Lung (tissue), 12 donors: ENCODE data around the gene PPIG. TPM values are rescaled to one million over a fixed set of nuclear protein-coding genes. Genes with fewer than 3 reads are reported as not detected.
"Not testable (repeated sequence)": the region's sequence is repeated elsewhere in the genome, so short reads cannot be mapped to it uniquely, and the experiment has no call there.

Experiments
- ATAC-seq: fragments of 200-7000 bp; cut with Tn5 transposase; one replicate; pipeline ENCODE4 v1.9.1; 2020; ENCODE audit warnings: moderate number of reproducible peaks; ENCODE audit not compliant: insufficient read depth, low FRiP score
- DNase-seq, 3 donors: peaks; one replicate each; pipeline ENCODE4 v3.0.0-alpha.2; 2013 to 2017
- H3K27ac ChIP-seq, 2 donors: one replicate each; pipeline ENCODE4 v1.5.1; 2013; ENCODE audit warnings: mild to moderate bottlenecking in 2 of 2, moderate library complexity in 2 of 2, control low read depth in 1 of 2, inconsistent platforms in 1 of 2, low read depth in 1 of 2, low read length in 1 of 2
- H3K27me3 ChIP-seq, 3 donors: one replicate each; pipeline ENCODE4 v1.5.1; 2013; ENCODE audit warnings: low read length in 2 of 3; ENCODE audit not compliant: control insufficient read depth in 3 of 3, insufficient read depth in 3 of 3
- H3K36me3 ChIP-seq, 4 donors: one replicate each; pipeline ENCODE4 v1.5.1; 2013; ENCODE audit warnings: low read length in 4 of 4, mild to moderate bottlenecking in 1 of 4, moderate library complexity in 1 of 4; ENCODE audit not compliant: control insufficient read depth in 4 of 4, insufficient read depth in 4 of 4
- H3K4me1 ChIP-seq, 5 donors: one replicate each; pipeline ENCODE4 v1.5.1; 2013; ENCODE audit warnings: low read length in 5 of 5, mild to moderate bottlenecking in 2 of 5, moderate library complexity in 1 of 5; ENCODE audit not compliant: control insufficient read depth in 5 of 5, insufficient read depth in 5 of 5
- H3K4me3 ChIP-seq: one replicate; pipeline ENCODE4 v1.5.1; 2013; ENCODE audit warnings: mild to moderate bottlenecking, control low read depth, moderate library complexity
- H3K9ac ChIP-seq, 2 donors: one replicate each; pipeline ENCODE4 v1.5.1; 2013; ENCODE audit warnings: low read length in 2 of 2, control low read depth in 1 of 2; ENCODE audit not compliant: insufficient read depth in 1 of 2
- H3K9me3 ChIP-seq, 4 donors: one replicate each; pipeline ENCODE4 v1.5.1; 2013; ENCODE audit warnings: low read length in 3 of 4, mild to moderate bottlenecking in 1 of 4, moderate library complexity in 1 of 4; ENCODE audit not compliant: control insufficient read depth in 4 of 4, insufficient read depth in 3 of 4
- WGBS, 2 donors: extraction: QIAGEN DNeasy Blood & Tissue Kit; methylation state at CpG; one replicate each; pipeline ENCODE4 v1.1.7; 2013; 5-methylcytosine and 5-hydroxymethylcytosine counted together
- polyA plus RNA-seq, 2 donors: library from polyadenylated mRNA; stranded (reverse); fragments of 200-250 nt; gene quantifications; one replicate each; pipeline ENCODE4 v1.2.1, GENCODE V29; 2013
- total RNA-seq, 2 donors: library from RNA; depleted of rRNA in 1 of 2; stranded (reverse); fragments of >200 nt in 1 of 2; gene quantifications; one replicate each; pipeline ENCODE4 v1.2.1, GENCODE V29; 2014 to 2021
- TF ChIP-seq, protein P1 (sequence below): IDR thresholded peaks from 2 replicates; pipeline ENCODE4 v1.5.1; 2012; ENCODE audit warnings: mild to moderate bottlenecking; ENCODE audit errors: control extremely low read depth, extremely low read depth
- donor health status: control.
- donor health status: control.
- donor health status: Bipolar disorder and iron deficiency.
- donor health status: healthy.
- donor health status: DM: yes; HTN: yes; CAD: no.

PPIG gene
- total and polyA plus RNA-seq, 4 donors: 26.2 to 56.1 (median 48.2) TPM

DNA sequence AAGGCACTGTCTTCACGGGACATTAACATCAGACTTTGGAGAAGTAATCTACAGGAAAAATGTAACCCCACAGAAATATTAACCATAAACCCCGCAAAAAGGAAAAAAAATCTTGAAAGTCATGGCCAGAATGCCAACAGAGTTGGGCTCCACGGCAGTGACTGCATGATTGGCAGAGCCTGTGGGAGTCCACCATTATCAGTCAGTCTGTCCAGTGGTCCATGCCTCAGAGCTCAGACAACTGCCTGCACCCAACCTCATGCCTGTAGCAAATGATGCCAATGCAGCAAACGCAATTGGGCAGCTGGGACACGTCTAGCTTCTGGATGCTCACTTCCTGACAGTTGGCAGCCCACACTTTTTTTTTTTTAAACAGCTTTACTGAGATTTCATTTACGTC, 5.1 kb upstream of the PPIG start:
- ATAC-seq (no peak), DNase-seq (no peak)
- Histone ChIP-seq H3K36me3 (no peaks in the 10 kb centered on the region), H3K27me3 (no peaks in the 10 kb centered on the region), H3K4me1 (no peaks in the 10 kb centered on the region), H3K27ac (no peak overlapping the region), H3K9ac (no peak overlapping the region), H3K4me3 (no peak overlapping the region), H3K9me3 (no peaks in the 10 kb centered on the region)
- TF ChIP-seq, protein P1, sequence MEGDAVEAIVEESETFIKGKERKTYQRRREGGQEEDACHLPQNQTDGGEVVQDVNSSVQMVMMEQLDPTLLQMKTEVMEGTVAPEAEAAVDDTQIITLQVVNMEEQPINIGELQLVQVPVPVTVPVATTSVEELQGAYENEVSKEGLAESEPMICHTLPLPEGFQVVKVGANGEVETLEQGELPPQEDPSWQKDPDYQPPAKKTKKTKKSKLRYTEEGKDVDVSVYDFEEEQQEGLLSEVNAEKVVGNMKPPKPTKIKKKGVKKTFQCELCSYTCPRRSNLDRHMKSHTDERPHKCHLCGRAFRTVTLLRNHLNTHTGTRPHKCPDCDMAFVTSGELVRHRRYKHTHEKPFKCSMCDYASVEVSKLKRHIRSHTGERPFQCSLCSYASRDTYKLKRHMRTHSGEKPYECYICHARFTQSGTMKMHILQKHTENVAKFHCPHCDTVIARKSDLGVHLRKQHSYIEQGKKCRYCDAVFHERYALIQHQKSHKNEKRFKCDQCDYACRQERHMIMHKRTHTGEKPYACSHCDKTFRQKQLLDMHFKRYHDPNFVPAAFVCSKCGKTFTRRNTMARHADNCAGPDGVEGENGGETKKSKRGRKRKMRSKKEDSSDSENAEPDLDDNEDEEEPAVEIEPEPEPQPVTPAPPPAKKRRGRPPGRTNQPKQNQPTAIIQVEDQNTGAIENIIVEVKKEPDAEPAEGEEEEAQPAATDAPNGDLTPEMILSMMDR: no peak
- 61 to 62% methylated on average over 6 of the region's 6 CpGs for WGBS, 2 donors

DNA sequence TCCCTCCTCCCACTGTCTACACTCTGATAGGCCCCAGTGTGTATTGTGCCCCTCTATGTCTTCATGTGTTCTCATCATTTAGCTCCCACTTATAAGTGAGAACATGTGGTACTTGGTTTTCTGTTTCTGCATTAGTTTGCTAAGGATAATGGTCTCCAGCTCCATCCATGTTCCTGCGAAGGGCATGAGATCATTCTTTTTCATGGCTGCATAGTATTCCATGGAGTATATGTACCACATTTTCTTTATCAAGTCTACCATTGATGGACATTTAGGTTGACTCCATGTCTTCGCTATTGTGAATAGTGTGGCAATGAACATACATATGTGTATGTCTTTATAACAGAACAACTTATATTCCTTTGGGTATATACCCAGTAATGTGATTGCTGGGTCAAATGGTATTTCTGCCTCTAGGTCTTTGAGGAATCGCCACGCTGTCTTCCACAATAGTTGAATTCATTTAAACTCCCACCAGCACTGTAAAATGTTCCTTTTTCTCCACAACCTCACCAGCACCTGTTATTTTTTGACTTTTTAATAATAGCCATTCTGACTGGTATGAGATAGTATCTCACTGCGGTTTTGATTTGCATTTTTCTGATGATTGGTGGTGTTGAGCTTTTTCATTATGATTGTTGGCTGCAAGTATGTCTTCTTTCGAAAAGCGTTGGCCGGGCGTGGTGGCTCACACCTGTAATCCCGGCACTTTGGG, 1.4 kb upstream of the PPIG start:
- not testable (repeated sequence) for DNase-seq, H3K27ac ChIP-seq, H3K9ac ChIP-seq, H3K36me3 ChIP-seq, H3K9me3 ChIP-seq, ATAC-seq, H3K27me3 ChIP-seq, H3K4me3 ChIP-seq
- WGBS, 2 donors: 98% methylated on average over 10 of the region's 10 CpGs
- H3K4me1 ChIP-seq: peaks cover 0 to 14% (median 8%) of the 10 kb centered on the region in 5 donors

DNA sequence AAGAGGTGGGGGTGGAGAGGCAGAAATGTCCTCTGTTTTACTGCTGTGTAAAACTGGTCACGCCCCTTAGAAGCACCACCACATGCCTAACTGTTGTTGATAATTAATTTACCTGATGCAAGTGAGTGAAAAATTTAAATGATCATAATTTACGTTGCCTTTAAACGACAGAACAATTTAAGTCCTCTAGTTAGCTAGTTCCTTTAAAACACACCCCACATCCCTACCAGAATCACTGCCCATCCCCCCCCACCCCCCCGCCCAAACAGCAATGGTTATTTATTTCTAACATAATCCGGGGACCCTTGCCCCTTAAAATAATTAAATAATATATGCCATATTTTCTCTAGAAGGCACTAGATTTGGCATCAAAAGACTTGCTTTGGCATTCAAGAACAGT, 633 bp upstream of the PPIG start:
- Histone ChIP-seq H3K9ac (no peak overlapping the region), H3K4me1 (peaks cover 0 to 14% (median 8%) of the 10 kb centered on the region in 5 donors), H3K27ac (no peak overlapping the region), H3K27me3 (no peaks in the 10 kb centered on the region), H3K9me3 (no peaks in the 10 kb centered on the region), H3K4me3 (no peak overlapping the region), H3K36me3 (peaks cover 0 to 6% (median under 1%) of the 10 kb centered on the region in 4 donors)
- TF ChIP-seq, protein P1: no peak
- DNase-seq (no peak), ATAC-seq (no peak)
- 99% methylated on average over 5 of the region's 5 CpGs for WGBS, 2 donors

DNA sequence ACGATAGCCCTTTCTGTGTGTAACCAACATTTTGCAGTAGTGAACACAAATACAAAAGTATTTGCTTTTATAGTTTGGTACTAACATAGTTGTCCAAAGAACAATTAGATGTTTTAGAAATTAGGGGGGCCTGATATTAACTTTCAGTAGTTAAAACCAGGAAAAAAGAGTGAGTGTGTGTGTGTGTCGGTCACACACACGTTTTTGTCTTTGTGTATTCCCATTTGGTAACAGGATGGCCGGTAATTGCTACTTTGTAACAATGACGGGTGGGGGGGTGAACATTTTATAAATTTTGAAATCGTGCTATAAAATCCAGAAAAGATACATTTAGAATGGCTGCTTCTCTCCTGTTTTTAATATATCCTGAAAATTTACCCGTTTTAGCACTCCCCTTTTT, 1.5 kb downstream of the PPIG start:
- 15 to 17% methylated on average over 7 of the region's 7 CpGs for WGBS, 2 donors
- DNase-seq: peak in 2 of 3 donors; percentile 12 to 13
- H3K27ac ChIP-seq: no peak overlapping the region

More for the DNA sequence above, 1.5 kb downstream of the PPIG start:
- Histone ChIP-seq H3K9ac (peak overlapping the region; percentile 53 to 64), H3K27me3 (no peaks in the 10 kb centered on the region), H3K4me1 (peaks cover 0 to 14% (median 8%) of the 10 kb centered on the region in 5 donors), H3K36me3 (peaks cover 0 to 6% (median under 1%) of the 10 kb centered on the region in 4 donors), H3K9me3 (no peaks in the 10 kb centered on the region), H3K4me3 (no peak overlapping the region)
- TF ChIP-seq, protein P1: no peak
- ATAC-seq: no peak
